Activated CD8-positive, alpha-beta T cell treated with anti-CD3 and anti-CD28 coated beads, Interleukin-2, amount 10 ng/mL, durations not matched to agents 7 days and 5 days (primary cell): ENCODE measurements around the gene CLDN8. TPM values are rescaled to one million over a fixed set of nuclear protein-coding genes. Genes with fewer than 3 reads are reported as not detected.

Experiments used
- ATAC-seq: fragments of 150-1000 bp; cut with Tn5 transposase; one replicate; pipeline ENCODE4 v1.10.0; 2021; ENCODE audit warnings: moderate library complexity
- CTCF ChIA-PET: fragments of 350-600 bp; sonication (Branson Sonifier 250); formaldehyde crosslinking; loops from one replicate; lab custom pipeline; 2021; ENCODE audit warnings: antibody characterized with exemption; lab: Charles Lee
- POLR2A ChIA-PET: fragments of 350-600 bp; sonication (Branson Sonifier 250); formaldehyde crosslinking; loops from one replicate; lab custom pipeline; 2021; ENCODE audit warnings: antibody characterized with exemption; lab: Charles Lee
- DNase-seq: peaks from one replicate; pipeline ENCODE4 v3.0.0-alpha.2; 2020
- H3K27ac Mint-ChIP-seq: one replicate; pipeline ENCODE4 v1.8.0; 2021; ENCODE audit warnings: mild to moderate bottlenecking, mixed read lengths
- H3K27me3 Mint-ChIP-seq: one replicate; pipeline ENCODE4 v1.8.0; 2021; ENCODE audit warnings: low read depth, mixed read lengths
- H3K36me3 Mint-ChIP-seq: one replicate; pipeline ENCODE4 v1.8.0; 2021; ENCODE audit warnings: low read depth, mixed read lengths
- H3K4me1 Mint-ChIP-seq: one replicate; pipeline ENCODE4 v1.8.0; 2021; ENCODE audit warnings: low read depth, mixed read lengths
- H3K4me3 Mint-ChIP-seq: one replicate; pipeline ENCODE4 v1.8.0; 2021; ENCODE audit warnings: mild to moderate bottlenecking, mixed read lengths
- H3K9me3 Mint-ChIP-seq: one replicate; pipeline ENCODE4 v1.8.0; 2022; ENCODE audit warnings: mixed read lengths; ENCODE audit not compliant: insufficient read depth
- total RNA-seq, 2 experiments: library from RNA; stranded (reverse); gene quantifications; one replicate each; pipeline ENCODE4 v1.2.3, GENCODE V29; 2021

CLDN8 gene
- total RNA-seq, 2 experiments from 2014 or later: not detected

- no peak for ATAC-seq
- POLR2A ChIA-PET: no interaction called here
- H3K27ac Mint-ChIP-seq: no peak overlapping the region
- H3K4me1 Mint-ChIP-seq: no peaks in the 10 kb centered on the region
- CTCF ChIA-PET: no interaction called here
- no peaks in the 10 kb centered on the region for H3K9me3 Mint-ChIP-seq
- no peaks in the 10 kb centered on the region for H3K36me3 Mint-ChIP-seq
- H3K4me3 Mint-ChIP-seq: no peak overlapping the region
- no peaks in the 10 kb centered on the region for H3K27me3 Mint-ChIP-seq
- DNase-seq: no peak
Observed at GRCh38 chr21:30233228-30234020, 17.5 kb upstream of the CLDN8 start.

GRCh38 chr21:30232011-30232410, 16.1 kb upstream of the CLDN8 start:
- ATAC-seq (no peak), DNase-seq (no peak)
- no peaks in the 10 kb centered on the region for H3K36me3 Mint-ChIP-seq
- H3K27ac Mint-ChIP-seq: no peak overlapping the region
- H3K4me1 Mint-ChIP-seq: no peaks in the 10 kb centered on the region
- ChIA-PET CTCF (no interaction called here), POLR2A (no interaction called here)
- H3K4me3 Mint-ChIP-seq: no peak overlapping the region
- no peaks in the 10 kb centered on the region for H3K27me3 Mint-ChIP-seq
- no peaks in the 10 kb centered on the region for H3K9me3 Mint-ChIP-seq

GRCh38 chr21:30227633-30228404, 11.9 kb upstream of the CLDN8 start:
- Mint-ChIP-seq H3K27me3 (no peaks in the 10 kb centered on the region), H3K36me3 (no peaks in the 10 kb centered on the region), H3K27ac (no peak overlapping the region), H3K4me3 (no peak overlapping the region), H3K9me3 (no peaks in the 10 kb centered on the region), H3K4me1 (no peaks in the 10 kb centered on the region)
- DNase-seq (no peak), ATAC-seq (no peak)
- CTCF ChIA-PET: no interaction called here
- POLR2A ChIA-PET: no interaction called here

GRCh38 chr21:30227128-30227527, 11.2 kb upstream of the CLDN8 start:
- POLR2A ChIA-PET: no interaction called here
- ATAC-seq: no peak
- Mint-ChIP-seq H3K27me3 (no peaks in the 10 kb centered on the region), H3K27ac (no peak overlapping the region), H3K4me3 (no peak overlapping the region), H3K4me1 (no peaks in the 10 kb centered on the region), H3K36me3 (no peaks in the 10 kb centered on the region), H3K9me3 (no peaks in the 10 kb centered on the region)
- CTCF ChIA-PET: no interaction called here
- no peak for DNase-seq

GRCh38 chr21:30223596-30223995, 7.7 kb upstream of the CLDN8 start:
- POLR2A ChIA-PET: no interaction called here

GRCh38 chr21:30222724-30223123, 6.8 kb upstream of the CLDN8 start:
- no peaks in the 10 kb centered on the region for H3K9me3 Mint-ChIP-seq
- POLR2A ChIA-PET: no interaction called here
- H3K27ac Mint-ChIP-seq: no peak overlapping the region
- DNase-seq: no peak
- no peaks in the 10 kb centered on the region for H3K36me3 Mint-ChIP-seq
- no peak overlapping the region for H3K4me3 Mint-ChIP-seq
- H3K4me1 Mint-ChIP-seq: no peaks in the 10 kb centered on the region
- H3K27me3 Mint-ChIP-seq: no peaks in the 10 kb centered on the region
- ATAC-seq: no peak
- CTCF ChIA-PET: no interaction called here

More at GRCh38 chr21:30223596-30223995, 7.7 kb upstream of the CLDN8 start:
- Mint-ChIP-seq H3K27ac (no peak overlapping the region), H3K4me1 (no peaks in the 10 kb centered on the region), H3K4me3 (no peak overlapping the region), H3K27me3 (no peaks in the 10 kb centered on the region), H3K9me3 (no peaks in the 10 kb centered on the region), H3K36me3 (no peaks in the 10 kb centered on the region)
- ATAC-seq (no peak), DNase-seq (no peak)
- CTCF ChIA-PET: no interaction called here

GRCh38 chr21:30211071-30211470, 4.8 kb downstream of the CLDN8 start:
- CTCF ChIA-PET: no interaction called here
- no peak for ATAC-seq
- DNase-seq: no peak
- H3K4me3 Mint-ChIP-seq: no peak overlapping the region
- H3K36me3 Mint-ChIP-seq: no peaks in the 10 kb centered on the region
- H3K27me3 Mint-ChIP-seq: no peaks in the 10 kb centered on the region
- H3K27ac Mint-ChIP-seq: no peak overlapping the region
- POLR2A ChIA-PET: no interaction called here
- H3K4me1 Mint-ChIP-seq: no peaks in the 10 kb centered on the region
- H3K9me3 Mint-ChIP-seq: no peaks in the 10 kb centered on the region

- POLR2A ChIA-PET: no interaction called here
- H3K4me1 Mint-ChIP-seq: no peaks in the 10 kb centered on the region
- no peak for DNase-seq
- no peak overlapping the region for H3K27ac Mint-ChIP-seq
- H3K36me3 Mint-ChIP-seq: no peaks in the 10 kb centered on the region
- no peaks in the 10 kb centered on the region for H3K9me3 Mint-ChIP-seq
- H3K4me3 Mint-ChIP-seq: no peak overlapping the region
- ATAC-seq: no peak
- CTCF ChIA-PET: no interaction called here
- no peaks in the 10 kb centered on the region for H3K27me3 Mint-ChIP-seq
Observed at GRCh38 chr21:30209601-30210000, 6.3 kb downstream of the CLDN8 start.

- DNase-seq: no peak
- Mint-ChIP-seq H3K4me1 (no peaks in the 10 kb centered on the region), H3K27me3 (no peaks in the 10 kb centered on the region), H3K9me3 (no peaks in the 10 kb centered on the region), H3K4me3 (no peak overlapping the region), H3K36me3 (no peaks in the 10 kb centered on the region), H3K27ac (no peak overlapping the region)
- ChIA-PET CTCF (no interaction called here), POLR2A (no interaction called here)
- no peak for ATAC-seq
Observed at GRCh38 chr21:30207252-30207579, 8.7 kb downstream of the CLDN8 start.

GRCh38 chr21:30206551-30207251, 9.2 kb downstream of the CLDN8 start:
- ChIA-PET CTCF (no interaction called here), POLR2A (no interaction called here)
- Mint-ChIP-seq H3K36me3 (no peaks in the 10 kb centered on the region), H3K27ac (no peak overlapping the region), H3K4me1 (no peaks in the 10 kb centered on the region), H3K9me3 (no peaks in the 10 kb centered on the region), H3K27me3 (no peaks in the 10 kb centered on the region), H3K4me3 (no peak overlapping the region)
- no peak for ATAC-seq
- DNase-seq: no peak

- H3K4me1 Mint-ChIP-seq: no peaks in the 10 kb centered on the region
- H3K36me3 Mint-ChIP-seq: no peaks in the 10 kb centered on the region
- no peak overlapping the region for H3K27ac Mint-ChIP-seq
- no peak overlapping the region for H3K4me3 Mint-ChIP-seq
- ATAC-seq (no peak), DNase-seq (no peak)
- no peaks in the 10 kb centered on the region for H3K27me3 Mint-ChIP-seq
- ChIA-PET POLR2A (no interaction called here), CTCF (no interaction called here)
- H3K9me3 Mint-ChIP-seq: no peaks in the 10 kb centered on the region
Observed at GRCh38 chr21:30200000-30200399, 15.9 kb downstream of the CLDN8 start.

GRCh38 chr21:30194701-30195299, 21.1 kb downstream of the CLDN8 start:
- H3K4me1 Mint-ChIP-seq: no peaks in the 10 kb centered on the region
- POLR2A ChIA-PET: no interaction called here
- H3K4me3 Mint-ChIP-seq: no peak overlapping the region
- peak; percentile 22 for DNase-seq
- CTCF ChIA-PET: interaction anchor here (1.3 kb wide), 1 partner anchor 13 kb away, joined by 3 read pairs; no protein-coding TSS in a partner anchor
- no peak for ATAC-seq
- H3K27me3 Mint-ChIP-seq: no peaks in the 10 kb centered on the region
- H3K9me3 Mint-ChIP-seq: no peaks in the 10 kb centered on the region
- H3K36me3 Mint-ChIP-seq: no peaks in the 10 kb centered on the region
- no peak overlapping the region for H3K27ac Mint-ChIP-seq
